Hepatocyte (in vitro differentiated cells): Measurements from ENCODE around the gene GPER1. TPM values are rescaled to one million over a fixed set of nuclear protein-coding genes. Genes with fewer than 3 reads are reported as not detected.

Source experiments
- DNase-seq: peaks from one replicate; pipeline ENCODE4 v3.0.0-alpha.2; 2016; ENCODE audit warnings: low spot score
- H2AFZ ChIP-seq: fragments of 200-600 bp; sonication (generic); 2 replicates; pipeline ENCODE4 v1.6.0; 2016; ENCODE audit warnings: antibody characterized with exemption, mild to moderate bottlenecking
- H3K27ac ChIP-seq: fragments of 200-600 bp; sonication (generic); 2 replicates; pipeline ENCODE4 v1.5.1; 2016; ENCODE audit warnings: mild to moderate bottlenecking
- H3K27me3 ChIP-seq: fragments of 200-600 bp; sonication (generic); 2 replicates; pipeline ENCODE4 v1.6.1; 2016
- H3K36me3 ChIP-seq: fragments of 200-600 bp; sonication (generic); replicated peaks from 2 replicates; pipeline ENCODE4 v1.5.1; 2016; ENCODE audit warnings: low read depth; ENCODE audit not compliant: insufficient read depth
- H3K4me1 ChIP-seq: fragments of 200-600 bp; sonication (generic); 2 replicates; pipeline ENCODE4 v1.5.1; 2016; ENCODE audit warnings: mild to moderate bottlenecking, moderate library complexity; ENCODE audit not compliant: insufficient read depth
- H3K4me2 ChIP-seq: fragments of 200-600 bp; sonication (generic); 2 replicates; pipeline ENCODE4 v1.6.0; 2016
- H3K4me3 ChIP-seq: fragments of 200-600 bp; sonication (generic); 2 replicates; pipeline ENCODE4 v1.5.1; 2016; ENCODE audit warnings: mild to moderate bottlenecking
- H3K79me2 ChIP-seq: fragments of 200-600 bp; sonication (generic); 2 replicates; pipeline ENCODE4 v1.6.0; 2017; ENCODE audit warnings: mild to moderate bottlenecking
- H3K9me2 ChIP-seq: fragments of 200-600 bp; sonication (generic); replicated peaks from 2 replicates; pipeline ENCODE4 v1.6.0; 2017; ENCODE audit warnings: mild to moderate bottlenecking; ENCODE audit not compliant: insufficient read depth
- H3K9me3 ChIP-seq: fragments of 200-600 bp; sonication (generic); 2 replicates; pipeline ENCODE4 v1.5.1; 2016; ENCODE audit warnings: low read depth, mild to moderate bottlenecking
- H4K20me1 ChIP-seq: fragments of 200-600 bp; sonication (generic); 2 replicates; pipeline ENCODE4 v1.6.0; 2016; ENCODE audit warnings: mild to moderate bottlenecking; ENCODE audit not compliant: insufficient read depth, poor library complexity, severe bottlenecking
- EZH2 ChIP-seq: fragments of 200-600 bp; sonication (generic); IDR thresholded peaks from 2 replicates; pipeline ENCODE4 v1.6.1; 2016; ENCODE audit warnings: antibody characterized with exemption, mild to moderate bottlenecking, borderline replicate concordance
- EZH2phosphoT487 ChIP-seq: fragments of 200-600 bp; sonication (generic); IDR thresholded peaks from one replicate; pipeline ENCODE4 v1.6.1; 2018; ENCODE audit warnings: antibody characterized with exemption, mild to moderate bottlenecking, low read depth, moderate library complexity; ENCODE audit not compliant: unreplicated experiment, severe bottlenecking
- WGBS: methylation state at CpG from one replicate; pipeline ENCODE4 v1.1.6; 2016; ENCODE audit warnings: low lambda C conversion rate; ENCODE audit errors: missing lambda C conversion rate; 5-methylcytosine and 5-hydroxymethylcytosine counted together
- polyA plus RNA-seq: library from polyadenylated mRNA; unstranded; fragments of >200 nt; fragmentation: Nextera tagmentation; extraction: Ambion mirVana; gene quantifications from 2 replicates; pipeline ENCODE4 v1.2.1, GENCODE V29; 2016
- total RNA-seq: library from RNA; depleted of rRNA; stranded (reverse); fragments of >200 nt; gene quantifications from 2 replicates; pipeline ENCODE4 v1.2.3, GENCODE V29; 2014
- TF ChIP-seq, protein P1 (sequence below): fragments of 200-600 bp; sonication (generic); IDR thresholded peaks from 2 replicates; pipeline ENCODE4 v1.5.1; 2016; ENCODE audit warnings: antibody characterized with exemption, mild to moderate bottlenecking; ENCODE audit not compliant: poor library complexity

GPER1 gene
- total and polyA plus RNA-seq, 2 experiments from 2014 or later, result 4.5 to 11.1 TPM

DNA sequence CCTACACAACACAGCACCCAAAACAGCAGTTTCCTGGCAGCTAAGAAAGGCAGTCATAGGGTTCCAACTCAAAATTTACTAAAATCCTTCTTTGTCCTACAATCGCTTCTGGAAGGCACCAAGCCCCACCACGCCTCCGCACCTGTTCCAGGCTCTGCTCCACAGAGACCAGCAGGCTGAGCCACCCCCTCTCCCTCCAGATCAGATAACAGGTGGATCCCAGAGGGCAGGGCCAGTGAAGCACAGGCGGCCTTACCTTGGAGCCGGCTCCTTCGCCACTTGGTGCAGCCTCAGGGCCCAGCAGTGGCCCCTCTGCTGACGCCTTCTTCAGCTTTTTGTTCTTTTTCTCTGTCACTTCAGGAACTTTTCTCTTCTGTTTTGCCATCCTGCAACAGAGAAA, 39.1 kb downstream of the GPER1 start:
- TF ChIP-seq, protein P1, sequence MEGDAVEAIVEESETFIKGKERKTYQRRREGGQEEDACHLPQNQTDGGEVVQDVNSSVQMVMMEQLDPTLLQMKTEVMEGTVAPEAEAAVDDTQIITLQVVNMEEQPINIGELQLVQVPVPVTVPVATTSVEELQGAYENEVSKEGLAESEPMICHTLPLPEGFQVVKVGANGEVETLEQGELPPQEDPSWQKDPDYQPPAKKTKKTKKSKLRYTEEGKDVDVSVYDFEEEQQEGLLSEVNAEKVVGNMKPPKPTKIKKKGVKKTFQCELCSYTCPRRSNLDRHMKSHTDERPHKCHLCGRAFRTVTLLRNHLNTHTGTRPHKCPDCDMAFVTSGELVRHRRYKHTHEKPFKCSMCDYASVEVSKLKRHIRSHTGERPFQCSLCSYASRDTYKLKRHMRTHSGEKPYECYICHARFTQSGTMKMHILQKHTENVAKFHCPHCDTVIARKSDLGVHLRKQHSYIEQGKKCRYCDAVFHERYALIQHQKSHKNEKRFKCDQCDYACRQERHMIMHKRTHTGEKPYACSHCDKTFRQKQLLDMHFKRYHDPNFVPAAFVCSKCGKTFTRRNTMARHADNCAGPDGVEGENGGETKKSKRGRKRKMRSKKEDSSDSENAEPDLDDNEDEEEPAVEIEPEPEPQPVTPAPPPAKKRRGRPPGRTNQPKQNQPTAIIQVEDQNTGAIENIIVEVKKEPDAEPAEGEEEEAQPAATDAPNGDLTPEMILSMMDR, result no peak
- TF ChIP-seq EZH2 (no peak), EZH2phosphoT487 (no peak)
- H3K4me2 ChIP-seq, result no peak overlapping the region
- no peak for DNase-seq
- no peak overlapping the region for H3K27ac ChIP-seq
- no peaks in the 10 kb centered on the region for H3K9me3 ChIP-seq
- H4K20me1 ChIP-seq, result peaks cover 2% of the 10 kb centered on the region
- no peak overlapping the region for H2AFZ ChIP-seq
- no peaks in the 10 kb centered on the region for H3K9me2 ChIP-seq
- no peaks in the 10 kb centered on the region for H3K36me3 ChIP-seq
- no peaks in the 10 kb centered on the region for H3K27me3 ChIP-seq
- peaks cover 4% of the 10 kb centered on the region for H3K4me1 ChIP-seq
- no peak overlapping the region for H3K4me3 ChIP-seq
- H3K79me2 ChIP-seq, result peaks cover 26% of the 10 kb centered on the region
- WGBS, result 97% methylated on average over 7 of the region's 7 CpGs

DNA sequence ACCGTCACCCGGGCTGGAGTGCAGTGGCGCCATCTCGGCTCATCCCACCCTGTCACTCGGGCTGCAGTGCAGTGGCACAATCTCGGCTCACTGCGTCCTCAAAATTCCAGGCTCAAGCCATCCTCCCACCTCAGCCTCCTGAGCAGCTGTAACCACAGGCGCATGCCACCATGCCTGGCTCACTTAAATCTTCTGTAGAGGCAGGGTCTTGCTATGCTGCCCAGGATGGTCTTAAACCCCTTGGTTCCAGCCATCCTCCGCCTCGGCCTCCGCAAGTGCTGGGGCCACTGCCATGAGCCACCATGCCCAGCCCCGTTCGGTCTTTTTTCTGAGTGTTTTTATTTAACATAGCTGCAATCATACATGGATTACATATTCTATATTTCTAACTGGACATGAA, 41.5 kb downstream of the GPER1 start:
- Histone ChIP-seq H3K27me3 (no peaks in the 10 kb centered on the region), H3K4me1 (no peaks in the 10 kb centered on the region), H3K4me2 (no peak overlapping the region), H3K36me3 (no peaks in the 10 kb centered on the region), H2AFZ (no peak overlapping the region), H3K4me3 (no peak overlapping the region), H3K9me2 (no peaks in the 10 kb centered on the region), H3K79me2 (peaks cover 24% of the 10 kb centered on the region), H3K9me3 (no peaks in the 10 kb centered on the region), H3K27ac (no peak overlapping the region), H4K20me1 (peaks cover 2% of the 10 kb centered on the region)
- 97% methylated on average over 10 of the region's 13 CpGs for WGBS
- TF ChIP-seq EZH2 (no peak), EZH2phosphoT487 (no peak)
- TF ChIP-seq, protein P1, result no peak
- no peak for DNase-seq

DNA sequence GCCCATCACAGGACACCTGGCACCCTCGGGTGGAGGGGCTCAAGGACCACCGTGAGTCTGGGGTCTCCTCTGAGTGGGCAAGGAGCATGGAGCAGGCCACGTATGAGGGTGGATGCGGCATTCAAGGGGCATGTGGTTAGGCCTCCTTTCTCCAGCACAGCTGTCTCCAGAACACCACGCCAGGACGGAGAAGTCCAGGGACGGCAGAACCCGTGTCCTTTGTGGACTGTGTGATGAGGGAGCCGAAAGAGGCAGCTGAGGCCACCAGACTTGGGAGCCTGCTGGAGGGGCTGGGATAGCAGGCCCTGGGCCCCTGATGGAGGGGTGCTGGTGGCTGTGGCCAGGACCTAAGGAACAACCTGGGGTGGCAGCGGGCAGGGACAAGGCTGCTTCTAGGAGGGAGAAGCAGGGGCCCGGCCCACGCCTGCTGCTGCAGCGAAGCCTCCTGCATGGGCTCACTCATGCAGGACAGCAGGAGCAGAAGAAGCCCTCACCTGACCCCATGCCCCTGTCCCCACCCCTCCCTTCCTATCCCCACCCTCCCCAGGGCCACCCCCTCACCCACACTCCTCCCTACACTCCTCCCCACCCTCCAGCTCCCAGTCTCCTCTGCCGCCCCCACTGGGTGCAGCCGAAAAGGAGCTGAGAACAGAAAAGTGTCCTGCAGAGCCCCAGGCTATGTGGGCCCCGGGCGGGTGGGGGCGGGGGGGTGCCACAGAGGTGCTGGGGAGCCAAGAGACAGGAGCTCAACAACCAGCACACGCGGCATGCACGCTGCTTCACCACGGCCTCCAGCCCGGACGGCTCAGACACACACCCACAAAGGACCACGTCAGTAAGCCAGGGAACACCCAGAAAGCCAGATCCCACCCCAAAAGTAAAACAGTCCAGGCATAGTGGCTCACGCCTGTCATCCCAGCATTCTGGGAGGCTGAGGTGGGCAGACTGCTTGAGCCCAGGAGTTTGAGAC, 42.4 kb downstream of the GPER1 start:
- Histone ChIP-seq H3K4me2 (no peak overlapping the region), H3K4me3 (no peak overlapping the region), H3K9me2 (no peaks in the 10 kb centered on the region), H3K36me3 (no peaks in the 10 kb centered on the region), H3K4me1 (no peaks in the 10 kb centered on the region), H2AFZ (no peak overlapping the region), H3K79me2 (peaks cover 31% of the 10 kb centered on the region), H3K27me3 (no peaks in the 10 kb centered on the region), H4K20me1 (peaks cover 2% of the 10 kb centered on the region), H3K9me3 (no peaks in the 10 kb centered on the region), H3K27ac (no peak overlapping the region)
- DNase-seq, result no peak
- 98% methylated on average over 25 of the region's 26 CpGs for WGBS
- TF ChIP-seq EZH2phosphoT487 (no peak), EZH2 (no peak)
- TF ChIP-seq, protein P1, result no peak
